ENCODE results near the gene MKLN1.

DNA sequence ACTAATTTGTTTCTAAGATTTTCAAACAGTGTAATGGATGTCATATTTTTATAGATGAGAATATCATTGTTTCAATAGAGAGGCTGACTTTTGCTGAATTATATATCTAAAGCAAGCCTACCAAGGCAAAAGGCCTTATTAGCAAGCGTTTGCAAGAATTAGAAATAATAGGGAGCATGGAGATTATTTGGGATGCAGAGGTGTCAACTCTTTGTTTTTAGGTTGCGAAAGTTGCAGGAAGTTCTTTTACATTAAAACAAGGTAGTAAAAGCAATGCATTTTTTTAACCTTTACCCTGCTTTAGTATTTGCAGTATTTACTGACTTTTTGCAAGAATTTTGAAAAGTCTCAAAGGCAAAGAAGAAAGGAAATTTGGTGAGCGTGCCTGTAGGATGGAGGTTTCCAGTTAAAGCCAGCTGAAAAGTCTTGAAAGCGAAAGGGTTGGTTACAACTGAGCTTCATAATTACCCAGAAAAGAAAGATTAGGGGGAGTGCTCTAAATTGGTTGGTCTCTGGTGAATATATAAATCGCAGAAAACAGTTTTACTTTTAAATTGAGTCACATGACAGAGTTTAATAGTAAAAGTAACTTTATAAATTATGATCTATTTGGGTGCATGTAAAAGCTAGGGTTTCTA, 81.6 kb downstream of the MKLN1 start:
- TF ChIP-seq, protein P1, sequence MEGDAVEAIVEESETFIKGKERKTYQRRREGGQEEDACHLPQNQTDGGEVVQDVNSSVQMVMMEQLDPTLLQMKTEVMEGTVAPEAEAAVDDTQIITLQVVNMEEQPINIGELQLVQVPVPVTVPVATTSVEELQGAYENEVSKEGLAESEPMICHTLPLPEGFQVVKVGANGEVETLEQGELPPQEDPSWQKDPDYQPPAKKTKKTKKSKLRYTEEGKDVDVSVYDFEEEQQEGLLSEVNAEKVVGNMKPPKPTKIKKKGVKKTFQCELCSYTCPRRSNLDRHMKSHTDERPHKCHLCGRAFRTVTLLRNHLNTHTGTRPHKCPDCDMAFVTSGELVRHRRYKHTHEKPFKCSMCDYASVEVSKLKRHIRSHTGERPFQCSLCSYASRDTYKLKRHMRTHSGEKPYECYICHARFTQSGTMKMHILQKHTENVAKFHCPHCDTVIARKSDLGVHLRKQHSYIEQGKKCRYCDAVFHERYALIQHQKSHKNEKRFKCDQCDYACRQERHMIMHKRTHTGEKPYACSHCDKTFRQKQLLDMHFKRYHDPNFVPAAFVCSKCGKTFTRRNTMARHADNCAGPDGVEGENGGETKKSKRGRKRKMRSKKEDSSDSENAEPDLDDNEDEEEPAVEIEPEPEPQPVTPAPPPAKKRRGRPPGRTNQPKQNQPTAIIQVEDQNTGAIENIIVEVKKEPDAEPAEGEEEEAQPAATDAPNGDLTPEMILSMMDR (IDR thresholded peaks at IDR 0.05) = no peak
- TF ChIP-seq POLR2A (IDR thresholded peaks at IDR 0.05) = no peak
